ENCODE measurements around the gene BACH2.
"Not testable (repeated sequence)": the region's sequence is repeated elsewhere in the genome, so short reads cannot be mapped to it uniquely, and the experiment has no call there.

Gene BACH2

GRCh38 chr6:90118581-90118980 is 178.1 kb downstream of the BACH2 start:
- DNase-seq, result no peak

GRCh38 chr6:90118069-90118468 is 178.6 kb downstream of the BACH2 start:
- DNase-seq, result no peak

GRCh38 chr6:90116126-90116525 is 180.5 kb downstream of the BACH2 start:
- not testable (repeated sequence) for DNase-seq

GRCh38 chr6:90113389-90113788 is 183.3 kb downstream of the BACH2 start:
- DNase-seq, result no peak

GRCh38 chr6:90111387-90111786 is 185.3 kb downstream of the BACH2 start:
- DNase-seq, result no peak

- no peak for DNase-seq
Observed at GRCh38 chr6:90110971-90111370, 185.7 kb downstream of the BACH2 start.

- no peak for DNase-seq
Observed at GRCh38 chr6:90109141-90109540, 187.5 kb downstream of the BACH2 start.

GRCh38 chr6:90107771-90108282 is 188.8 kb downstream of the BACH2 start:
- no peak for DNase-seq

GRCh38 chr6:90107371-90107770 is 189.3 kb downstream of the BACH2 start:
- DNase-seq, result no peak

GRCh38 chr6:90106449-90106848 is 190.2 kb downstream of the BACH2 start:
- no peak for DNase-seq

GRCh38 chr6:90105506-90106170 is 191.0 kb downstream of the BACH2 start:
- no peak for DNase-seq

GRCh38 chr6:90103056-90103800 is 193.4 kb downstream of the BACH2 start:
- DNase-seq, result no peak

GRCh38 chr6:90101403-90101802 is 195.2 kb downstream of the BACH2 start:
- no peak for DNase-seq

- DNase-seq, result no peak
Observed at GRCh38 chr6:90100059-90100665, 196.5 kb downstream of the BACH2 start.

- no peak for DNase-seq
Observed at GRCh38 chr6:90098627-90099026, 198.0 kb downstream of the BACH2 start.

GRCh38 chr6:90098001-90098531 is 198.6 kb downstream of the BACH2 start:
- no peak for DNase-seq

- DNase-seq, result no peak
Observed at GRCh38 chr6:90097356-90097755, 199.3 kb downstream of the BACH2 start.

- DNase-seq, result no peak
Observed at GRCh38 chr6:90096818-90097217, 199.8 kb downstream of the BACH2 start.

GRCh38 chr6:90095788-90096187 is 200.9 kb downstream of the BACH2 start:
- DNase-seq, result no peak

GRCh38 chr6:90095145-90095544 is 201.5 kb downstream of the BACH2 start:
- DNase-seq, result no peak

- no peak for DNase-seq
Observed at GRCh38 chr6:90093558-90094073, 203.0 kb downstream of the BACH2 start.

- DNase-seq, result no peak
Observed at GRCh38 chr6:90090866-90091265, 205.8 kb downstream of the BACH2 start.

- DNase-seq, result no peak
Observed at GRCh38 chr6:90088009-90088408, 208.6 kb downstream of the BACH2 start.
